Trophoblast cell (in vitro differentiated cells and primary cell): ENCODE data around the gene PIWIL4.

Experiments
- DNase-seq, 2 donors: peaks; one replicate each; pipeline ENCODE4 v3.0.0-alpha.2; 2016
- H2AFZ ChIP-seq: 2 replicates; pipeline ENCODE4 v1.6.1; 2013; ENCODE audit warnings: low read length, moderate library complexity, mild to moderate bottlenecking; ENCODE audit not compliant: insufficient read depth, poor library complexity
- H2AK5ac ChIP-seq: 2 replicates; pipeline ENCODE4 v1.6.1; 2013; ENCODE audit warnings: mild to moderate bottlenecking, low read length
- H2BK120ac ChIP-seq: 2 replicates; pipeline ENCODE4 v1.6.1; 2013; ENCODE audit warnings: low read length, mild to moderate bottlenecking, moderate library complexity; ENCODE audit not compliant: insufficient read depth, poor library complexity
- H2BK12ac ChIP-seq: 2 replicates; pipeline ENCODE4 v1.6.1; 2013; ENCODE audit warnings: mild to moderate bottlenecking, low read length, moderate library complexity
- H2BK5ac ChIP-seq: 2 replicates; pipeline ENCODE4 v1.6.1; 2013; ENCODE audit warnings: low read length, low read depth, moderate library complexity, mild to moderate bottlenecking; ENCODE audit not compliant: poor library complexity
- H3K14ac ChIP-seq: 2 replicates; pipeline ENCODE4 v1.6.1; 2013; ENCODE audit warnings: mild to moderate bottlenecking, low read length
- H3K18ac ChIP-seq: 2 replicates; pipeline ENCODE4 v1.6.1; 2013; ENCODE audit warnings: mild to moderate bottlenecking, low read length
- H3K23ac ChIP-seq: 2 replicates; pipeline ENCODE4 v1.6.1; 2013; ENCODE audit warnings: low read length
- H3K27ac ChIP-seq: 2 replicates; pipeline ENCODE4 v1.5.1; 2013; ENCODE audit warnings: low read depth, mild to moderate bottlenecking, inconsistent platforms, low read length, moderate library complexity
- H3K27me3 ChIP-seq: 2 replicates; pipeline ENCODE4 v1.6.1; 2013; ENCODE audit warnings: inconsistent platforms, mild to moderate bottlenecking, low read length, moderate library complexity; ENCODE audit not compliant: insufficient read depth
- H3K36me3 ChIP-seq, 2 experiments: 1 replicate in 1 of 2; 2 replicates in 1 of 2; pipeline ENCODE4 v1.6.1; 2013; ENCODE audit warnings: low read length in 2 of 2, mild to moderate bottlenecking in 2 of 2, moderate library complexity in 1 of 2; ENCODE audit not compliant: insufficient read depth in 2 of 2, control insufficient read depth in 1 of 2
- H3K4ac ChIP-seq: 2 replicates; pipeline ENCODE4 v1.6.1; 2013; ENCODE audit warnings: low read depth, mild to moderate bottlenecking, low read length, moderate library complexity
- H3K4me1 ChIP-seq, 2 experiments: 1 replicate in 1 of 2; 2 replicates in 1 of 2; pipeline ENCODE4 v1.6.1; 2013; ENCODE audit warnings: low read length in 2 of 2, mild to moderate bottlenecking in 2 of 2, moderate library complexity in 1 of 2; ENCODE audit not compliant: insufficient read depth in 2 of 2, control insufficient read depth in 1 of 2
- H3K4me2 ChIP-seq: 2 replicates; pipeline ENCODE4 v1.6.1; 2013; ENCODE audit warnings: inconsistent platforms, mild to moderate bottlenecking, low read length, moderate library complexity
- H3K4me3 ChIP-seq: 2 replicates; pipeline ENCODE4 v1.5.1; 2013; ENCODE audit warnings: mild to moderate bottlenecking, low read depth, low read length, inconsistent platforms
- H3K79me1 ChIP-seq: one replicate; pipeline ENCODE4 v1.6.1; 2013; ENCODE audit warnings: low read length
- H3K79me2 ChIP-seq: 2 replicates; pipeline ENCODE4 v1.6.1; 2013; ENCODE audit warnings: low read length, mild to moderate bottlenecking; ENCODE audit not compliant: control insufficient read depth, insufficient read depth, poor library complexity
- H3K9ac ChIP-seq: 2 replicates; pipeline ENCODE4 v1.6.1; 2013; ENCODE audit warnings: mild to moderate bottlenecking, low read length
- H3K9me3 ChIP-seq: 2 replicates; pipeline ENCODE4 v1.6.1; 2013; ENCODE audit warnings: low read depth, mild to moderate bottlenecking, control low read depth, inconsistent platforms, low read length; ENCODE audit not compliant: insufficient read depth
- H4K12ac ChIP-seq: 2 replicates; pipeline ENCODE4 v1.6.1; 2013; ENCODE audit warnings: low read depth, mild to moderate bottlenecking, low read length, moderate library complexity
- H4K8ac ChIP-seq: 2 replicates; pipeline ENCODE4 v1.6.1; 2013; ENCODE audit warnings: low read depth, mild to moderate bottlenecking, low read length, moderate library complexity
- H4K91ac ChIP-seq: one replicate; pipeline ENCODE4 v1.6.1; 2013; ENCODE audit warnings: low read depth, mild to moderate bottlenecking, low read length, moderate library complexity
- WGBS: extraction: QIAGEN DNeasy Blood & Tissue Kit; methylation state at CpG from one replicate; pipeline ENCODE4 v1.1.7; 2013; ENCODE audit warnings: missing lambda C conversion rate; ENCODE audit not compliant: insufficient read length, insufficient coverage; ENCODE audit errors: extremely low coverage; 5-methylcytosine and 5-hydroxymethylcytosine counted together

The PIWIL4 gene

DNA sequence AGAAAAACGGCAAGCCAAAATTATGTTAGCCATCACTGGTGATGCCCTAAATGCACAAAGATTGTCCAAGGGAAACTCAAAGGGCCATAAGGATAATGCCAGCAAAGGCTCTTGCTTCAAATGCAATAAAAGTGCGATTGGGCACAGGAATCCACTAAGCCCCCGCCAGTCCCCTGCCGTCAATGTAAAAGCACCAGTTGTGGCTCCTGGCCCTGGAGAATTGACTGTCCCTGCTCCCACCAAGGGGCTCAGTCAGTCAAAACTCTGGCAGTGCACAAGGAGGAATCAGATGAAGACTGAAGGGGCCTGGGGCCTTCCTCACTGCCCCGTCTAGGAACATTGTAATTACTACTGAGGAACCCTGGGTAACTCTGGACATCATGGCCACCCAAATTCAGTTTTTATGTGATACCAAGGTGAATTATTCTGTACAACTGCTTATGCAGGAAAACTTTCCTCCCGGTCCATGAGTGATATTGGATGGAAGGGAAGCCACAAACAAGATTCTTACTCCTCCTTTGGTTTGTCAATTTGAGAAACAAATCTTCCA lies 85.6 kb downstream of the PIWIL4 start:
- Histone ChIP-seq H3K27ac (no peak overlapping the region), H3K4ac (no peak overlapping the region), H3K9ac (no peak overlapping the region), H2BK12ac (peak overlapping the region; percentile 30), H4K12ac (no peak overlapping the region), H3K27me3 (no peaks in the 10 kb centered on the region), H3K79me2 (peaks cover 1% of the 10 kb centered on the region), H3K4me3 (no peak overlapping the region), H2BK120ac (no peak overlapping the region), H2BK5ac (no peak overlapping the region), H3K9me3 (no peaks in the 10 kb centered on the region), H3K4me1 (peaks cover 10 to 15% of the 10 kb centered on the region in 2 experiments), H3K23ac (no peak overlapping the region), H3K14ac (no peak overlapping the region), H3K4me2 (no peak overlapping the region), H3K36me3 (no peaks in the 10 kb centered on the region), H4K91ac (no peak overlapping the region), H3K79me1 (peaks cover 5% of the 10 kb centered on the region), H3K18ac (no peak overlapping the region), H2AK5ac (no peak overlapping the region), H2AFZ (no peak overlapping the region), H4K8ac (no peak overlapping the region)
- DNase-seq = no peak
- WGBS = no CpG with 5 or more reads among the region's 6 CpGs

DNA sequence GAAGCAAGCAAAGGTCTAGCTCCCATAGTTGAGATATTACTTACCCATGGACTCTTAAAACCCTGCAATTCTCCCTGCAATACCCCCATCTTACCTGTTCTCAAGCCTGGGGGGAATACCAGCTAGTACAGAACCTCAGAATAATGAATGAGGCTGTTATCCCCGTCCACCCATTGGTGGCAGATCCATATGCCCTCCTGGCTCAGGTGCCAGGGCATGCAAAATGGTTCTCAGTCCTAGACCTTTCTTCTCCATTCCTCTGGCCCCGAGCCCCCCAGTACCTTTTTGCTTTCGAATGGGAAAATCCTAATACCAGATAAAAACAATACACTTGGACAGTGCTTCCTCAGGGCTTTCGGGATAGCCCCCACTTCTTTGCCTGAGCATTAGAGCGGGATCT lies 86.4 kb downstream of the PIWIL4 start:
- Histone ChIP-seq H3K18ac (no peak overlapping the region), H4K8ac (no peak overlapping the region), H3K4me3 (no peak overlapping the region), H3K79me2 (no peaks in the 10 kb centered on the region), H3K4me1 (peaks cover 11 to 15% of the 10 kb centered on the region in 2 experiments), H2AK5ac (no peak overlapping the region), H3K4me2 (no peak overlapping the region), H3K4ac (no peak overlapping the region), H4K91ac (no peak overlapping the region), H3K23ac (no peak overlapping the region), H3K9ac (no peak overlapping the region), H3K27ac (no peak overlapping the region), H2BK12ac (no peak overlapping the region), H2BK5ac (no peak overlapping the region), H3K79me1 (peaks cover 5% of the 10 kb centered on the region), H2AFZ (no peak overlapping the region), H2BK120ac (no peak overlapping the region), H3K36me3 (no peaks in the 10 kb centered on the region), H3K14ac (no peak overlapping the region), H3K9me3 (no peaks in the 10 kb centered on the region), H4K12ac (no peak overlapping the region), H3K27me3 (no peaks in the 10 kb centered on the region)
- WGBS = no CpG with 5 or more reads among the region's 5 CpGs
- DNase-seq = no peak

DNA sequence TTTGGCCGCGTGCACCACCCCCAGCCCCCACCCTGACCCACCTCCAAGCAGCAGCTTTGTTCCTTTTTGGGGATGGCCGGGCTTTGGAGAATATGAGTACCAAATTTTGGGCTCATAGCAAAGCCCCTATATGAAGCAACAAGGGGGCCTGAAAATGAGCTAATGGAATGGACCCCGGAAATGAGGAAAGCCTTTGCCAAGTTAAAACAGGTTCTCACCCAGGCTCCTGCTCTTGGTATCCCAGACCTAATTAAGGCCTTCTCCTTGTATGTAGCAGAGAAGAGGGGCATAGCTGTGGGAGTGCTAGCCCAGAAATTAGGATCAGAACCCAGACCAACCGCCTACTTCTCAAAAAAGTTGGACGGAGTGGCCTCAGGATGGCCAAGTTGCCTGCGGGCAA lies 87.0 kb downstream of the PIWIL4 start:
- Histone ChIP-seq H3K79me2 (no peaks in the 10 kb centered on the region), H4K91ac (no peak overlapping the region), H3K27ac (no peak overlapping the region), H3K23ac (no peak overlapping the region), H3K4me2 (no peak overlapping the region), H4K12ac (no peak overlapping the region), H2AFZ (no peak overlapping the region), H3K4me1 (peaks cover 10 to 14% of the 10 kb centered on the region in 2 experiments), H3K79me1 (peaks cover 5% of the 10 kb centered on the region), H3K36me3 (no peaks in the 10 kb centered on the region), H3K9ac (no peak overlapping the region), H3K4me3 (no peak overlapping the region), H2AK5ac (no peak overlapping the region), H3K9me3 (no peaks in the 10 kb centered on the region), H3K14ac (no peak overlapping the region), H3K4ac (no peak overlapping the region), H2BK5ac (no peak overlapping the region), H4K8ac (no peak overlapping the region), H3K18ac (no peak overlapping the region), H2BK12ac (no peak overlapping the region), H2BK120ac (no peak overlapping the region), H3K27me3 (no peaks in the 10 kb centered on the region)
- WGBS = no CpG with 5 or more reads among the region's 7 CpGs
- DNase-seq = no peak

DNA sequence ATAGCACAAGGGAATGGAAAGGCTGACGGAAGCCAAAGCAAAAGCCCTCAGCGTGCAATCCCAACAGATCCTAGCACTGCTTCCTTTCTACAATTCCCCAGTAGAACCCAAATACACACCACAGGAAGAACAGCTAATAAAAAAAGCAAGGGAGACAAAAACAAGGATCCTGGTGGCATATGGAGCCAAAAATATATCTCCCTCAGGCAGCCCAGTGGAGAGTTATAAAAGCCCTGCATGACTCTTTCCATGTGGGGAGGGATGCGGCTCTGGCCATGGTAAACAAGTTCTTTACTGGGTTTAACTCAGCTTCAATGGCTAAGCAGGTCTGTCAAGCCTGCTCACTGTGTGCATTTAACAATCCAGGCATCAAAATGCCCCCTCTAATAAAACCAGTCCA lies 88.1 kb downstream of the PIWIL4 start:
- Histone ChIP-seq H3K9ac (no peak overlapping the region), H4K91ac (no peak overlapping the region), H2BK120ac (no peak overlapping the region), H3K27me3 (no peaks in the 10 kb centered on the region), H4K12ac (no peak overlapping the region), H3K4me2 (no peak overlapping the region), H3K14ac (no peak overlapping the region), H2AFZ (no peak overlapping the region), H2BK5ac (no peak overlapping the region), H4K8ac (no peak overlapping the region), H3K4me3 (no peak overlapping the region), H2AK5ac (no peak overlapping the region), H3K36me3 (no peaks in the 10 kb centered on the region), H3K79me1 (peaks cover 3% of the 10 kb centered on the region), H2BK12ac (no peak overlapping the region), H3K9me3 (no peaks in the 10 kb centered on the region), H3K79me2 (no peaks in the 10 kb centered on the region), H3K23ac (no peak overlapping the region), H3K4ac (no peak overlapping the region), H3K18ac (no peak overlapping the region), H3K4me1 (peaks cover 8 to 12% of the 10 kb centered on the region in 2 experiments), H3K27ac (no peak overlapping the region)
- DNase-seq = no peak
- no CpG with 5 or more reads among the region's 3 CpGs for WGBS
